SK-N-SH treated with all-trans-retinoic acid at 6 μM for 48 hours (cell line): ENCODE results near the gene ING3.

Source experiments
- ATAC-seq: fragments of 200-7000 bp; cut with Tn5 transposase; 3 replicates; pipeline ENCODE4 v1.9.1; 2020; ENCODE audit warnings: mild to moderate bottlenecking, moderate library complexity
- ARNTL ChIP-seq: fragments of 450-650 bp; formaldehyde crosslinking; IDR thresholded peaks from 2 replicates; pipeline ENCODE4 v1.5.0; 2020; ENCODE audit warnings: low read depth, mild to moderate bottlenecking, moderate library complexity, borderline replicate concordance
- BACH2 ChIP-seq: fragments of 250-450 bp; sonication (Bioruptor Pico); IDR thresholded peaks from 2 replicates; pipeline ENCODE4 v1.9.0; 2021; ENCODE audit warnings: mild to moderate bottlenecking, borderline replicate concordance
- CREB5 ChIP-seq: fragments of 250-450 bp; sonication (Bioruptor Pico); IDR thresholded peaks from 2 replicates; pipeline ENCODE4 v1.5.1; 2020; ENCODE audit warnings: low read depth, mild to moderate bottlenecking, moderate library complexity
- CSDC2 ChIP-seq: fragments of 250-450 bp; sonication (Bioruptor Pico); IDR thresholded peaks from 2 replicates; pipeline ENCODE4 v1.5.0; 2020; ENCODE audit warnings: mild to moderate bottlenecking, moderate library complexity
- CSRNP3 ChIP-seq: fragments of 250-450 bp; sonication (Bioruptor Pico); IDR thresholded peaks from 2 replicates; pipeline ENCODE4 v1.5.1; 2021; ENCODE audit warnings: mild to moderate bottlenecking, moderate library complexity
- ESRRG ChIP-seq: fragments of 250-450 bp; sonication (Bioruptor Pico); IDR thresholded peaks from 2 replicates; pipeline ENCODE4 v1.6.1; 2021; ENCODE audit warnings: mild to moderate bottlenecking
- GLIS3 ChIP-seq: fragments of 250-450 bp; sonication (Bioruptor Pico); IDR thresholded peaks from 2 replicates; pipeline ENCODE4 v1.5.0; 2020; ENCODE audit warnings: mild to moderate bottlenecking, moderate library complexity
- ISL1 ChIP-seq: fragments of 250-450 bp; sonication (Bioruptor Pico); IDR thresholded peaks from 2 replicates; pipeline ENCODE4 v2.1.2; 2022; ENCODE audit warnings: mild to moderate bottlenecking, moderate library complexity
- OSR1 ChIP-seq: fragments of 250-450 bp; sonication (Bioruptor Pico); IDR thresholded peaks from 2 replicates; pipeline ENCODE4 v1.8.0; 2022; ENCODE audit warnings: moderate library complexity, mild to moderate bottlenecking, inconsistent platforms
- PATZ1 ChIP-seq: fragments of 250-450 bp; sonication (Bioruptor Pico); IDR thresholded peaks from 2 replicates; pipeline ENCODE4 v1.8.0; 2020; ENCODE audit warnings: mild to moderate bottlenecking, moderate library complexity, borderline replicate concordance
- POU6F1 ChIP-seq: fragments of 250-450 bp; sonication (Bioruptor Pico); IDR thresholded peaks from 2 replicates; pipeline ENCODE4 v1.8.0; 2021; ENCODE audit warnings: low read depth, mild to moderate bottlenecking, moderate library complexity, borderline replicate concordance
- PPARA ChIP-seq: fragments of 250-450 bp; sonication (Bioruptor Pico); IDR thresholded peaks from 2 replicates; pipeline ENCODE4 v1.5.0; 2020; ENCODE audit warnings: mild to moderate bottlenecking, borderline replicate concordance
- RARB ChIP-seq: fragments of 250-450 bp; sonication (Bioruptor Pico); IDR thresholded peaks from 2 replicates; pipeline ENCODE4 v1.8.0; 2021; ENCODE audit warnings: mild to moderate bottlenecking, moderate library complexity
- SNAI2 ChIP-seq: fragments of 250-450 bp; sonication (Bioruptor Pico); IDR thresholded peaks from 2 replicates; pipeline ENCODE4 v1.5.0; 2020; ENCODE audit warnings: mild to moderate bottlenecking, moderate library complexity
- TOX ChIP-seq: fragments of 250-450 bp; sonication (Bioruptor Pico); IDR thresholded peaks from 2 replicates; pipeline ENCODE4 v1.8.0; 2021; ENCODE audit warnings: mild to moderate bottlenecking, moderate library complexity, borderline replicate concordance
- TSHZ2 ChIP-seq: fragments of 250-450 bp; sonication (Bioruptor Pico); IDR thresholded peaks from 2 replicates; pipeline ENCODE4 v1.5.0; 2020; ENCODE audit warnings: mild to moderate bottlenecking, moderate library complexity
- ZC3H10 ChIP-seq: fragments of 250-450 bp; sonication (Bioruptor Pico); IDR thresholded peaks from 2 replicates; pipeline ENCODE4 v1.5.1; 2021; ENCODE audit warnings: mild to moderate bottlenecking, moderate library complexity
- ZFP30 ChIP-seq: fragments of 450-650 bp; formaldehyde crosslinking; IDR thresholded peaks from 2 replicates; pipeline ENCODE4 v1.5.0; 2022; ENCODE audit warnings: mild to moderate bottlenecking, moderate library complexity
- ZNF565 ChIP-seq: fragments of 450-650 bp; formaldehyde crosslinking; conservative IDR thresholded peaks from 2 replicates; pipeline ENCODE4 v1.5.0; 2020; ENCODE audit warnings: low read depth, mild to moderate bottlenecking, moderate library complexity
- ZNF70 ChIP-seq: fragments of 450-650 bp; formaldehyde crosslinking; IDR thresholded peaks from 2 replicates; pipeline ENCODE4 v1.5.0; 2020; ENCODE audit warnings: mild to moderate bottlenecking, moderate library complexity
- ZNF8 ChIP-seq: fragments of 450-650 bp; formaldehyde crosslinking; IDR thresholded peaks from 2 replicates; pipeline ENCODE4 v1.5.0; 2020; ENCODE audit warnings: mild to moderate bottlenecking, moderate library complexity

The ING3 gene

GRCh38 chr7:121000081-121000983 lies 49.8 kb downstream of the ING3 start:
- peak; percentile 30; the same call in 1 of the 3 replicates for ATAC-seq
- TF ChIP-seq CSRNP3 (CRISPR knock-in tag) (no peak), POU6F1 (no peak), PATZ1 (CRISPR knock-in tag) (no peak), TSHZ2 (CRISPR knock-in tag) (no peak), ZC3H10 (CRISPR knock-in tag) (no peak), BACH2 (CRISPR knock-in tag) (no peak), ZNF70 (CRISPR knock-in tag) (no peak), CREB5 (CRISPR knock-in tag) (no peak), ZFP30 (no peak), SNAI2 (CRISPR knock-in tag) (no peak), ARNTL (CRISPR knock-in tag) (no peak), ZNF565 (CRISPR knock-in tag) (no peak), OSR1 (CRISPR knock-in tag) (no peak)

GRCh38 chr7:121001234-121001906 lies 50.8 kb downstream of the ING3 start:
- ATAC-seq: no peak
- TF ChIP-seq ARNTL (CRISPR knock-in tag) (no peak), ZFP30 (no peak), TOX (CRISPR knock-in tag) (no peak), TSHZ2 (CRISPR knock-in tag) (no peak), ZNF565 (CRISPR knock-in tag) (no peak), CREB5 (CRISPR knock-in tag) (no peak), RARB (no peak), BACH2 (CRISPR knock-in tag) (no peak), PPARA (CRISPR knock-in tag) (no peak), ESRRG (no peak), GLIS3 (CRISPR knock-in tag) (no peak), ISL1 (no peak), CSDC2 (CRISPR knock-in tag) (no peak), ZNF70 (CRISPR knock-in tag) (no peak), CSRNP3 (CRISPR knock-in tag) (no peak), SNAI2 (CRISPR knock-in tag) (no peak), ZNF8 (CRISPR knock-in tag) (no peak), ZC3H10 (CRISPR knock-in tag) (no peak), OSR1 (CRISPR knock-in tag) (no peak)
